BE2C (cell line): Measurements from ENCODE around the gene DPYSL5.

Source experiments
- DNase-seq: peaks from one replicate; pipeline ENCODE4 v3.0.0-alpha.2; 2020
- H3K27me3 ChIP-seq: fragments of 250-450 bp; sonication (Bioruptor Pico); 2 replicates; pipeline ENCODE4 v1.5.1; 2020; ENCODE audit warnings: mild to moderate bottlenecking
- H3K36me3 ChIP-seq: fragments of 250-450 bp; sonication (Bioruptor Pico); 2 replicates; pipeline ENCODE4 v1.5.1; 2020; ENCODE audit warnings: mild to moderate bottlenecking
- H3K4me1 ChIP-seq: fragments of 250-450 bp; sonication (Bioruptor Pico); 2 replicates; pipeline ENCODE4 v1.5.1; 2020
- H3K4me3 ChIP-seq: 2 replicates; pipeline ENCODE4 v1.5.1; 2011; ENCODE audit warnings: low read depth, low read length
- H3K9me3 ChIP-seq: fragments of 250-450 bp; sonication (Bioruptor Pico); 2 replicates; pipeline ENCODE4 v1.5.1; 2020
- TF ChIP-seq, protein P1 (sequence below): IDR thresholded peaks from 2 replicates; pipeline ENCODE4 v1.5.1; 2012; ENCODE audit warnings: mild to moderate bottlenecking, low read depth, low read length

DPYSL5 gene

DNA sequence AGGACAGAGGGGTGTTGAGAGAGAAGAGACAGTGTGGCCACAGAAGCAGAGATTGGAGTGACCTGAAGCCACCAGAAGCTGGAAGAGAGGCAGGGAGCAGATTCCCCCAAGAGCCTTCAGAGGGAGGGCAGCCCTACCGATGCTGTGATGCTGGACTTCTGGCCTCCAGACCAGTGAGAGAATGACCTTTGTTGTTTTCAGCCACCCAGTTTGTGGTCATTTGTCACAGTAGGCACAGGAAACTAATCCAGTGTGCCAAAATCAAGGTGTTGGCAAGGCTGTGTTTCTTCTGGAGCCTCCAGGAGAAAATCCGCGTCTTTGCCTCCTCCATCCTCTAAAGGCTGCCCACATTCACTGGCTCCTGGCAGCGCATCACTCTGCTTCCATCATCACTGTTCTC lies 137.9 kb downstream of the DPYSL5 start:
- Histone ChIP-seq H3K4me3 (no peak overlapping the region), H3K36me3 (no peaks in the 10 kb centered on the region), H3K27me3 (no peaks in the 10 kb centered on the region), H3K4me1 (peaks cover 11% of the 10 kb centered on the region), H3K9me3 (no peaks in the 10 kb centered on the region)
- TF ChIP-seq, protein P1, sequence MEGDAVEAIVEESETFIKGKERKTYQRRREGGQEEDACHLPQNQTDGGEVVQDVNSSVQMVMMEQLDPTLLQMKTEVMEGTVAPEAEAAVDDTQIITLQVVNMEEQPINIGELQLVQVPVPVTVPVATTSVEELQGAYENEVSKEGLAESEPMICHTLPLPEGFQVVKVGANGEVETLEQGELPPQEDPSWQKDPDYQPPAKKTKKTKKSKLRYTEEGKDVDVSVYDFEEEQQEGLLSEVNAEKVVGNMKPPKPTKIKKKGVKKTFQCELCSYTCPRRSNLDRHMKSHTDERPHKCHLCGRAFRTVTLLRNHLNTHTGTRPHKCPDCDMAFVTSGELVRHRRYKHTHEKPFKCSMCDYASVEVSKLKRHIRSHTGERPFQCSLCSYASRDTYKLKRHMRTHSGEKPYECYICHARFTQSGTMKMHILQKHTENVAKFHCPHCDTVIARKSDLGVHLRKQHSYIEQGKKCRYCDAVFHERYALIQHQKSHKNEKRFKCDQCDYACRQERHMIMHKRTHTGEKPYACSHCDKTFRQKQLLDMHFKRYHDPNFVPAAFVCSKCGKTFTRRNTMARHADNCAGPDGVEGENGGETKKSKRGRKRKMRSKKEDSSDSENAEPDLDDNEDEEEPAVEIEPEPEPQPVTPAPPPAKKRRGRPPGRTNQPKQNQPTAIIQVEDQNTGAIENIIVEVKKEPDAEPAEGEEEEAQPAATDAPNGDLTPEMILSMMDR = no peak
- no peak for DNase-seq

GRCh38 chr2:26986576-26986975 lies 138.6 kb downstream of the DPYSL5 start:
- TF ChIP-seq, protein P1 = no peak
- Histone ChIP-seq H3K4me3 (no peak overlapping the region), H3K27me3 (no peaks in the 10 kb centered on the region), H3K36me3 (no peaks in the 10 kb centered on the region), H3K9me3 (no peaks in the 10 kb centered on the region), H3K4me1 (peaks cover 11% of the 10 kb centered on the region)
- no peak for DNase-seq

DNA sequence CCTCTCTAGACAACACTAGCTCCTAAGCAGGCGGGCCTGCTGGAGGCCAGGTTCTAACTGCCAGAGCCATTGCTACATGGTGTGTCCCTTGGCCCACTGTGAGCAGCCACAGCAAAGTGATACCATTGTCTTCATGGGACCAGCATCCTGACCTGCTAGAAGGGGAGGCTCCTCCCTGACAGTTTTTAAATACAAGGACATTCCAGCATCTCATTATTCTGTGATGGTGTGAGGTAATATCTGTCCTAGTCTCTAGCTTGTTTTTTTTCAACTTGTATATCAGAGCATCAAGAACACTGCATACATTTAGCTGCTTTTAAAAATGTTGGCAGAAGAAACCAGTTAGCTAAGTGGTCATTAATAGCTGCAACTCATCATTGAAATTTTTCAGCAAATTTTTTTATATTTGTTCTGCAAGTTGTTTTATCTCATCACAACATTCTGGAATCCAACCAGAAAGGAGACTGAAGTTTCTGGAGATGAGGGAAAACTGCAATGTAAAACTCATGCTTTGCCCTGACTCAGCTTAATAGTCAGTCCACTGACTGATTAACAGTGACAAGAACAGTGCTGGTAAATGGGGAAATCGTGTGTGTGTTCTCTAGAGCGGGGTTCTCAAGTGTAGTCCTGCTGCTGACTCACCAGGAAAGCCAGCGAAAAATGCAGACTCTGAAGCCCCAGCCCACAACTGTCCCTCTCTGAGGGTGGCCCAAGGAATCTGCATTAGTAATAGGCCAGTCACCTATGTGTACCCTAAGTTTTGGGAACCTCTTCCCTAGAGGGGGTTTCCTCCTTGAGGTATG lies 140.3 kb downstream of the DPYSL5 start:
- TF ChIP-seq, protein P1 = no peak
- no peaks in the 10 kb centered on the region for H3K36me3 ChIP-seq
- H3K27me3 ChIP-seq = no peaks in the 10 kb centered on the region
- DNase-seq = no peak
- no peaks in the 10 kb centered on the region for H3K9me3 ChIP-seq
- no peak overlapping the region for H3K4me3 ChIP-seq
- no peaks in the 10 kb centered on the region for H3K4me1 ChIP-seq

DNA sequence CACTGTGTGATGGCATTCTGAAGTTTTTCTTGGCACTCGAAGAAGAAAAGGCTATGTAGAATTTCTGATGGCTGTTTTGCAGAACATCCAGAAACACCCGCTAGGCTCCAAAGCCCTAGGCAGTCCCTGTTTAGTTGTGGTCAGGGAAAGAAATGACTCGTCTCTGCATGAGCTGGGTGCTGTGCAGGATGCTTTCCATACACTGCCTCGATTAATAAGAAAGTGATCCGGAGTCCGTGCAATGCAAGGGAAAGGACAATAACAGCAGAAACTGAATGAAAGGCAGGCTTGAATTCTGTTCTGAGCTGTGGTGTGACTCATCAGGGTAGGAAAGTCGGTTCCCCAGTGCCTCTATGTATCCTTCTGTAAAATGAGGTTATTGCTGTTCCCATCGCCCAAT lies 141.2 kb downstream of the DPYSL5 start:
- DNase-seq = no peak
- Histone ChIP-seq H3K4me3 (no peak overlapping the region), H3K36me3 (no peaks in the 10 kb centered on the region), H3K9me3 (no peaks in the 10 kb centered on the region), H3K27me3 (no peaks in the 10 kb centered on the region), H3K4me1 (no peaks in the 10 kb centered on the region)
- TF ChIP-seq, protein P1 = no peak

- H3K27me3 ChIP-seq = no peaks in the 10 kb centered on the region
- no peak overlapping the region for H3K4me3 ChIP-seq
- H3K9me3 ChIP-seq = no peaks in the 10 kb centered on the region
- H3K4me1 ChIP-seq = no peaks in the 10 kb centered on the region
- no peak for DNase-seq
- TF ChIP-seq, protein P1 = no peak
- no peaks in the 10 kb centered on the region for H3K36me3 ChIP-seq
Measured at GRCh38 chr2:26991717-26992116, 143.8 kb downstream of the DPYSL5 start.

GRCh38 chr2:26993768-26994167 lies 145.8 kb downstream of the DPYSL5 start:
- Histone ChIP-seq H3K27me3 (no peaks in the 10 kb centered on the region), H3K36me3 (no peaks in the 10 kb centered on the region), H3K9me3 (no peaks in the 10 kb centered on the region), H3K4me3 (no peak overlapping the region), H3K4me1 (no peaks in the 10 kb centered on the region)
- TF ChIP-seq, protein P1 = no peak
- no peak for DNase-seq
